WI38 (cell line): ENCODE results near the gene TANC1.

Experiments used
- H3K4me3 ChIP-seq: 2 replicates; pipeline ENCODE4 v1.5.1; 2011; ENCODE audit warnings: low read depth, mild to moderate bottlenecking, control low read depth, low read length
- CTCF ChIP-seq: IDR thresholded peaks from 2 replicates; pipeline ENCODE4 v1.5.1; 2012; ENCODE audit warnings: low read depth, mild to moderate bottlenecking, control low read depth, low read length

Gene TANC1

GRCh38 chr2:159246325-159246988 is 278.0 kb downstream of the TANC1 start:
- no peak for TF ChIP-seq CTCF
- H3K4me3 ChIP-seq = no peak overlapping the region

GRCh38 chr2:159249990-159250715 is 281.7 kb downstream of the TANC1 start:
- no peak overlapping the region for H3K4me3 ChIP-seq
- no peak for TF ChIP-seq CTCF

GRCh38 chr2:159251296-159252173 is 283.1 kb downstream of the TANC1 start:
- no peak for TF ChIP-seq CTCF
- no peak overlapping the region for H3K4me3 ChIP-seq

GRCh38 chr2:159252905-159253304 is 284.5 kb downstream of the TANC1 start:
- no peak for TF ChIP-seq CTCF
- no peak overlapping the region for H3K4me3 ChIP-seq

GRCh38 chr2:159256159-159256558 is 287.7 kb downstream of the TANC1 start:
- TF ChIP-seq CTCF = no peak
- no peak overlapping the region for H3K4me3 ChIP-seq

- no peak for TF ChIP-seq CTCF
- H3K4me3 ChIP-seq = no peak overlapping the region
These were observed 293.8 kb downstream of the TANC1 start for GRCh38 chr2:159262226-159262625.
